ENCODE results near the gene AP3D1.

AP3D1 gene

GRCh38 chr19:2064788-2065524 is 86.4 kb downstream of the AP3D1 start:
- no peak overlapping the region for H3K4me3 ChIP-seq (ENCODE audit: low read depth, low read length)
- DNase-seq (ENCODE audit: low read depth), result no peak
- TF ChIP-seq MYC (IDR thresholded peaks at IDR 0.05; ENCODE audit: low read depth, low read length) (no peak), CTCF (IDR thresholded peaks at IDR 0.05; ENCODE audit: low read depth, low read length) (no peak), POLR2A (IDR thresholded peaks at IDR 0.05; ENCODE audit: extremely low read depth, insufficient read length) (no peak), MAX (IDR thresholded peaks at IDR 0.05; ENCODE audit: low read depth, low read length) (no peak)

GRCh38 chr19:2064395-2064787 is 87.0 kb downstream of the AP3D1 start:
- no peak for DNase-seq (ENCODE audit: low read depth)
- TF ChIP-seq CTCF (IDR thresholded peaks at IDR 0.05; ENCODE audit: low read depth, low read length), result no peak
- no peak for TF ChIP-seq MYC (IDR thresholded peaks at IDR 0.05; ENCODE audit: low read depth, low read length)
- TF ChIP-seq POLR2A (IDR thresholded peaks at IDR 0.05; ENCODE audit: extremely low read depth, insufficient read length), result no peak
- no peak for TF ChIP-seq MAX (IDR thresholded peaks at IDR 0.05; ENCODE audit: low read depth, low read length)
- no peak overlapping the region for H3K4me3 ChIP-seq (ENCODE audit: low read depth, low read length)

- TF ChIP-seq MYC (IDR thresholded peaks at IDR 0.05; ENCODE audit: low read depth, low read length), result no peak
- TF ChIP-seq CTCF (IDR thresholded peaks at IDR 0.05; ENCODE audit: low read depth, low read length), result no peak
- TF ChIP-seq MAX (IDR thresholded peaks at IDR 0.05; ENCODE audit: low read depth, low read length), result no peak
- TF ChIP-seq POLR2A (IDR thresholded peaks at IDR 0.05; ENCODE audit: extremely low read depth, insufficient read length), result no peak
- H3K4me3 ChIP-seq (ENCODE audit: low read depth, low read length), result no peak overlapping the region
- no peak for DNase-seq (ENCODE audit: low read depth)
Measured at GRCh38 chr19:2063824-2064223, 87.5 kb downstream of the AP3D1 start.

GRCh38 chr19:2062770-2063169 is 88.6 kb downstream of the AP3D1 start:
- H3K4me3 ChIP-seq (ENCODE audit: low read depth, low read length), result no peak overlapping the region

GRCh38 chr19:2062389-2062729 is 89.0 kb downstream of the AP3D1 start:
- no peak for DNase-seq (ENCODE audit: low read depth)
- TF ChIP-seq MYC (IDR thresholded peaks at IDR 0.05; ENCODE audit: low read depth, low read length), result no peak
- no peak for TF ChIP-seq POLR2A (IDR thresholded peaks at IDR 0.05; ENCODE audit: extremely low read depth, insufficient read length)
- TF ChIP-seq CTCF (IDR thresholded peaks at IDR 0.05; ENCODE audit: low read depth, low read length), result no peak
- TF ChIP-seq MAX (IDR thresholded peaks at IDR 0.05; ENCODE audit: low read depth, low read length), result no peak
- no peak overlapping the region for H3K4me3 ChIP-seq (ENCODE audit: low read depth, low read length)

More at GRCh38 chr19:2062770-2063169, 88.6 kb downstream of the AP3D1 start:
- no peak for DNase-seq (ENCODE audit: low read depth)
- TF ChIP-seq POLR2A (IDR thresholded peaks at IDR 0.05; ENCODE audit: extremely low read depth, insufficient read length) (no peak), MAX (IDR thresholded peaks at IDR 0.05; ENCODE audit: low read depth, low read length) (no peak), CTCF (IDR thresholded peaks at IDR 0.05; ENCODE audit: low read depth, low read length) (no peak), MYC (IDR thresholded peaks at IDR 0.05; ENCODE audit: low read depth, low read length) (no peak)
